NCI-H2196 (cell line): ENCODE results near the gene MARVELD1.
"Not testable (repeated sequence)": the region's sequence is repeated elsewhere in the genome, so short reads cannot be mapped to it uniquely, and the experiment has no call there.

ENCODE experiments used
- DNase-seq: peaks from one replicate; lab custom pipeline; 2025; ENCODE audit not compliant: unreplicated experiment; lab: John Stamatoyannopoulos, UW

The MARVELD1 gene

DNA sequence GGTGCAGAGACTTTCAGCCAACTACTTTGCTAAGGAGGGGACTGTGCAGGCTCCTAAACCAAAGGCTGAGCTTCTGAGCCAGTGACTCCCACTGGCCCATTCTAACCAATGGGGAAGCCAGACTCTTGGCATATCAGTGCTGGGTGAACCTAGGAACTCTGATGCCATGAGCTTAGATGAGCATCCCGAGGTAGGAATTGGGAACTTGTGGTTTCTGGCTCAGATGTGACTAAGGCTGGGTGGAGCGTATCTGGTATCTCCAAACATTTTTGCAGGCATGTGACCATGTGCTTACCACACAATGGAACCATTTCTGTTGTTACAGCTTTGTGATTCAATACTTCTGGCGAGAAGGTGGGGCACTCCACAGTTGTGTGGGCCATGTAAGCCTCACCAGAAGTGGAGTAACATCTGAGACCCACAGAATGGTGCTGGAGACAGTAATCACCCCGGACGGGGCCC is 23.9 kb upstream of the MARVELD1 start:
- no peak for DNase-seq

DNA sequence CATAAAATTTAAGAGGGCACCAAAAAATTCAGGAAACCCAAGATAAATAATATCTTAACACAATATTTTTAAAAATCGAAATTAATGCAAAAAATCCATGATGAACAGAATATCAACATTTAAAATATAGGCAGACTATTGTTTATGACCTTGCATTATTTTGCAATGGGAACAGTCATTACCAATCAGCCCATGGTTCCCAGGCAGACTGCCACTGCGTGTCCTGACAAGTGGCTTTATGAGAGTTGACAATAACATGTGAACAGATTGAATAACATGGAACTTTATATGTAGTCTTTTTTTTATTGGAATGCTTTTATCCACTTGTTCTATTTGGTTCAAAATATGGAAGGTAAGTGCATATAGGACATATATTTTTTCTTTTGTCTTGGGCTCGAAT is 23.4 kb upstream of the MARVELD1 start:
- no peak for DNase-seq

DNA sequence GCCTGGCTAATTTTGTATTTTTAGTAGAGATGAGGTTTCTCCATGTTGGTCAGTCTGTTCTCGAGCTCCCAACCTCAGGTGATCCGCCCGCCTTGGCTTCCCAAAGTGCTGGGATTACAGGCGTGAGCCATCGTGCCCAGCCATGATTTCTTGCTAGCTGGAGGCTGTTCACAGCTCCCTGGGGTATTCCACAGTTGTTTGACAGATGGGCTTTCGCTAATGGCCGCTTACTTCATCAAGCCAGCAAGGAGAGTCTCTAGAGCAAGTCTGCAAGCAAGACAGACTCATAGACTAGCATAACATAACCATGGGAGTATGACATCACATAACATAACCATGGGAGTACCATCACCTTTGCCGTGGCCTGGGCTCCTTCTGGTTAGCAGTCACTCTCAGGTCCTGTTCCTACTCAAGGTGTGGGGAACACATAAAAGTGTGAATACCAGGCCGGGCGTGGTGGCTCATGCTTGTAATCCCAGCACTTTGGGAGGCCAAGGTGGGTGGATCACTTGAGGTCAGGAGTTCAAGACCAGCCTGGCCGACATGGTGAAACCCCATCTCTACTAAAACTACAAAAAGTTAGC is 15.4 kb upstream of the MARVELD1 start:
- DNase-seq: not testable (repeated sequence)

DNA sequence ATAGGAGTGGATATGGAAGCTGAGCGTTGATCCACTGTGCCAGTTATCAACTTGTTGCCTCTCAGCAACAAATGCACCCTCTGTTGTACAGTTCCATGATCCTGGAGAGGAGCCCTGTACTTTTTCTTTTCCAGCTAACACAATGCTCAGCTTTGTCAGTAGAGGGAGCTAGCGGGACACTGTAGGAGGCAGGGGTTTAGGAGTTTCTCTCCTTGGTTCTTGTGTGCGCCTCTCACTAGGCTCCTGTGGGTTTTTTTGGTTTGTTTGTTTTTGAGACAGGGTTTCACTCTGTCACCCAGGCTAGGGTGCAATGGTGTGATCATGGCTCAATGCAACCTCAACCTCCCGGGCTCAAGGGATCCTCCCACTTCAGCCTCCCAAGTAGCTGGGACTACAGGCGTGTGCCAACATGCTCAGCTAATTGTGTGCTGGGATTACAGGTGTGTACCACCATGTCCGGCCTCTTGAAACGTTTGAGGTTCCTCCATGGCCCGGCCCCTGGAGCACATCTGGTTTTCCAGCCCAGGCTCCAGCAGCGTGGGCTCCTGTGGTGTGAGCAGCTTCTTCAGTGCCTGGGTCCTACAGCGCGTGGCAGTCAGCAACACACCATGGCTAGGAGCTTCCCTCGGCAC is 12.0 kb upstream of the MARVELD1 start:
- peak; percentile 82 for DNase-seq

DNA sequence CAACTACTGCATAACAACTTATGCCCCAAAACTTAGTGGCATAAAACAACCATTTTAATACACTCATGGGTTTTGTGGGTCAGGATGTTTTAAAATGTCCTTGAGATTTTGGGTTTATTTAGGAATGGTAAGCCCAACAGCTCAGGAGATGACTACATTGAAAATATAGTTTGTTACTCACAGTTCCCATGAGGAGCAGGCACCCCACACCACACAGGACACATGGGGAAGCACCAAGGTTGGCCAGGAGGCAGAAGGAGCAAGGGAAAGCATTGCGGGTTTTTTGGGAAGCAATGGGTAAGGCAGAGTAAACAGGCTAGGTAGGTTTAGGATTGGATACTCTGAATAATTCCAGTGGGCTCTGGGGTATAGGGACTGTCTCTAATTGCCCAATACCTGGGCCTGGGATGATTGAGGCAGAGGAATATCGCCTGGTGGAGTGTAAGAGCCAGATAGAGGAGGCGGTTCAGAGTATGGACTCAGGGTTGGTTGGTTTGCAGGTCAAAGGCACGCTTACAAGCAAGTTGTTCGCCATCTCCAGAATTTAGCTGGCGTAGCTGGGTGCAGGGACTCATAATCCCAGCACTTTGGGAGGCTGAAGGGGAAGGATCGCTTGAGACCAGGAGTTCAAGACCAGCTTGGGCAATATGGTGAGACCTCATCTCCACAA is 10.0 kb upstream of the MARVELD1 start:
- no peak for DNase-seq

DNA sequence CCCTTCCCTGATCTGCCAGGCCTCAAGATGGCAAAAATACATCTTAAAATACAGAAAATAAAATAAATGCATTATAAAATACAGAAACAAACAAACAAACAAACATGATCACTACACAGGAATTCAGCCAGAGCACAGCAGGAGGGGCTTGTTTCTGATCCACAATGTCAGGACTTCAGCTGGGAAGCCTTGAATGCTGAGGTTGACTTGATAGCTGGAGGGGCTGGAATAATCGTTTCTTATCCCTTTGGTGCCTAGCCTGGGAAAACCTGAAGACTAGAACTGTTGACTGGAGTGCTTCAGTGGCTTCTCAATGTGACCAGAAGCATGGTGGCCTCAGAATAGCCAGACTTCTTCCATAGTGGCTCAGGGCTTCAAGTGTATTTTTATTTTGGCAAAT is 9.2 kb upstream of the MARVELD1 start:
- DNase-seq: no peak

DNA sequence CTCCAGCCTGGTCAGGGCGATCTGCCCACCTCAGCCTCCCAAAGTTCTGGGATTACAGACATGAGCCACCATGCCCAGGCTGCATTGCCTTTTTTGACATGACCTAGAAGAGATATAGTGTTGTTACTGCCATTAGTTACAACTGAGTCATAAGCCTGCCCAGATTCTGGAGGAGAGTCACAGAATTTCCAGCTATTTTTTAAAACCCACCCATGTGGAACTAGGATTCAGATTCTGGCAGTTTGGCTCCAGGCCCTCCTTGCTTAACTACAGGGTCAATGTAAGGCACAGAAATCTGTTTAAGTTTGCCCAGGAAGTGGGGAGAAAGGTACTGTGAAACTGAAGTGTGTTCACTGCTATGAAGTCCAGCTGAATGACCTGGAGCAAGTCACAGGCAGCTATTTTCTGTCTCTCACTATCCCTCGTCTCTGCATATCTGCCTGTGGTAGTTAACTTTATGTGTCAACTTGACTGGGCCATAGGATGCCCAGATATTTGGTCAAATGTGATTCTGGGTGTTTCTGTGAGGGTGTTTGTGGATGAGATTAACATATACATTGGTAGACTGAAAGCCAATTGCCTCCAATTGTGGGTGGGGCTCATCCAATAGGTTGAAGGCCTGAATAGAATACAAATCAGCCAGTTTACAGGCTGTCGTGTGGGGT is 8.4 kb upstream of the MARVELD1 start:
- DNase-seq: no peak

DNA sequence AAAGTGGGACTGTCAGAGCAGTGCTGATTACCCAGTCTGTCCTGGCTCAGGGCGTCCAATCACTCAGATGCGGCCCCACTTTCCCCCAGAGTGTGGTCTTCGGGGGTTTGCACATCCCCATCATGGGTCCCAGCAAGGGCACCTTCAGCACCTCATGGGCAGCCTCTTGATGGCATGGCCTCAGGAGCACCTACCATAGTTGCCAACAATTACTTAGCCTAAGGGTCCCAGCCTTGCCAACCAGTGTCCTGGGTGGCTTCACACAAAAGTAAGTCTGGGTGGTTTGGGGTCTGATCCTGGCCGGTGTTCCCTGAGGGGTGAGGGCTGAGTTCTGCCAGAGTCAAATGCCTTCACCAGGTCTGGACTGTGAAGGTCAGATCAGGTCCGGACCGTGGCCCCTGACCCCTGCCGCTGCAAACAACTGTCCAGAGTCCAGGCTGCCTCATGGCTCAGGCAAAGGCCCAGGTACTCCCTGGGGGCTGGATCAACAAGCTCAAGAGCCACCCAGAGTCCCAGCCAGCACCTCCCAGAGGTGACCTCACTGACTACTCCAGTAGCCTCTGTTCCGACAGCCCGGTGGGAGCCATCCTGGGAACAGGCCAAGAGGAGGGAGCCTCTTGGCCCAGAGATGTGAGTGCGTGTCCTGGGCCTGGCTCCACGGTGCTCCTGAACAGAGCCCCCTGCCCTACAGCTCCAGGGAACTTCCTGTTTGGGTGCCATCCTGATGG is 6.2 kb upstream of the MARVELD1 start:
- no peak for DNase-seq

DNA sequence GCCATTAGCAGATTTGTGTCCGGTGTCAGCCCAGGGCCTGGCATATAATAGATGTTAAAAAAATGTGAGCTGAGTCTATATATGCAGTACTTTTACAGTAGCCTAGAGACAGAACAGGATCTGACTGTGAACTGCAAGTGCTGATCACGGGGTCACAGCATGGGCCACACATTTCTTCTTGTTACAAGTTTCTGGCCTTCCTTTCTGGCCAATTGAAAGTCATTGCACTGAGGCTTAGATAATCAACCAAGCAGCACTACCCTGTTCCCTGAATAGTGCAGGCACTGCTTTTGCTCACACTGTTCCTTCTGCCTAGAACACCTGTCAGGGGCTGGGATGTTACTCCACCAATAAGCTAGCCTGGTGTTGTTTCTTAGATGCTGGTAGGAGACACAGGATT is 5.4 kb upstream of the MARVELD1 start:
- DNase-seq: no peak

DNA sequence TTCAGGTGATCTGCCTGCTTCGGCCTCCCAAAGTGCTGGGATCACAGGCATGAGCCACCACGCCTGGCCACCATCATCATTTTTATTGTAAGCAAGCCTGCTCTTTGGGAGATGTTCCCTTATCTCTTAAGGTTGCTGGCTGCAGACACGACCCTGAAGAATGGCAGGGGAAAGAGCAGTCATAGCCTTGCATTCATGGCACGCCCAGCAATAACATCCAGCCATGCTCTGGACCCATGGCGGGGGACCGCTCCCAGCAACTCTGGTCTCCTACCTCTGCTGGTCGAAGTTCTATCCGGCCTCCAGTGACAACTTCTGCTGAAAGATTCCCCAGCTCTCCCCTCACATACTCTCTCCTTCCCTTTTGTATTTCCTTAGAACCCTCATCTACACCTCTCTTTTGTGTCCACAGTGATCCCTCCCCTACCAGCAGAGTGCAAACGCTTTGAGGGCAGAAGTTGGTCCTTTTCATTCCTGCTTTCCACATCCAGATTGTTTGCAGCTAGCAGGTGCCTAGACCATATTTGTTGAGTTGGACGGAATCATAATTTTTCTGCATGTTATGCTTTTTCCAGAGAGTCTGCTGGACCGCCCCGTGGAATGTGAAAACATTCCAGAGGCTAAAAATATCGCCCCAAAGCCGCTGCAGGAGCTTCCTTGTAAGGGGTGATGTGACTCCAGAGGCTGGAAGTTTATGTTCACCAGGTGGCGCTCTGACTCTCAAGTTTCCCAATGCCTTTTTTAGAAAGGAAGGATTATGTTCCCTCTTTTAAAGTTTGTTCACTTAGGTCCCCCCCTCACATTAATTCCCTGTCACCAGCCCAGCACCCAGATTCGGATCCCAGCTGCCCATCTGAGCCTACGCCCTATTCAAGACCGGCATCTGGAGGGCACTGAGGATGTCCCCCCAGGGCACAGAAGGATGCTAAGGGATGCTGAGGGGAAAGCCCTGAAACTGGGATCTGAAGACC is 4.3 kb upstream of the MARVELD1 start:
- peak; percentile 62 for DNase-seq

DNA sequence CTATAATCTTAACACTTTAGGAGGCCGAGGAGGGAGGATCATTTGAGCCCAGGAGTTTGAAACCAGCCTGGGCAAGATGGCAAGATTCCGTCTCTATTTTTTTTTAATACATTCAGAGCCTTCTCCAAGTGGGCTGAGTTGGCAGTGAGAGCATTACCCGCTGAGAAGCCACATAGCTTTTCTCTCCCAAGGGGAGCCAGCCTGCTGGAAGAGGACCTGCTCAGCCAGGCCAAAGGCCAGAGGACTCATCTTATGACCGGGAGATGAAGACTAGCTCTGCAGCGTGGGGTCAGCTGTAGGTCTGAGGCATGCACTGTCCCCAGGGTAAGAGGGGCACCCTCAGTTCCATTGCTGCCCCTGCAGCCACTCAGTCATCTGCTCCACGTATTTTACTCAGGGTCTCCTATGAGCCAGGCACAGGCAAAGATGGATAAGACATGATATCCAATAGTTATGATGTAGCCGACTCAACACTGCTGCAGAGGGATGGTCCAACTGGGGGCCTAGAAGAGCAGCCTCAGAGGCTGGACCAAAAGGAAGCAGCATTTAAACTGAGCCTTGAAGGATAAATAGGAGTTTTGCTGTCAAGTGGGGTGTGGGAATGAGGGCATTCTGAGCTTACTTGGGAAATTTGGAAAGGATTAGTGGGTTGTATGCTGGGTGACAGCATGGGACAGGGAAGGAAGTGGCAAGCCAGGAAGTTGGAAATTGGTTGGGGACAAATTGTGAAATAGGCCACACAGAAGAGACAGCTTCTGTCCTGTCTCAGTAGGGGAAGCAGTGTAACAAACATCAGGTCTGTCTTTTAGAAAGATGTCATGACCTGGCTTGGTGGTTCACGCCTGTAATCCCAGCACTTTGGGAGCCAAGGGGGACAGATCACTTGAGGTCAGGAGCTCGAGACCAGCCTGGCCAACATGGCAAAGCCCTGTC is 1.6 kb upstream of the MARVELD1 start:
- no peak for DNase-seq

DNA sequence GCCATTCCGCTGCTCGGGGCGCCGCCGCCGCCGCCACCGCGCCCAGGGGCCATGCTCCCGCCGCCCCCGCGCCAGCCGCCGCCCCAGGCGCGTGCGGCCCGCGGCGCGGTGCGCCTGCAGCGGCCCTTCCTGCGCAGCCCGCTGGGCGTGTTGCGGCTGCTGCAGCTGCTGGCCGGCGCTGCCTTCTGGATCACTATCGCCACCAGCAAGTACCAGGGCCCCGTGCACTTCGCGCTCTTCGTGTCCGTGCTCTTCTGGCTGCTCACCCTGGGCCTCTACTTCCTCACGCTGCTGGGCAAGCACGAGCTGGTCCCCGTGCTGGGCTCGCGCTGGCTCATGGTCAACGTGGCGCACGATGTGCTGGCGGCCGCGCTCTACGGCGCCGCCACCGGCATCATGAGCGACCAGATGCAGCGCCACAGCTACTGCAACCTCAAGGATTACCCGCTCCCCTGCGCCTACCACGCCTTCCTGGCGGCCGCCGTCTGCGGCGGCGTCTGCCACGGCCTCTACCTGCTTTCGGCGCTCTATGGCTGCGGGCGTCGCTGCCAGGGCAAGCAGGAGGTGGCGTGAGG is 383 bp downstream of the MARVELD1 start:
- peak; percentile 48 for DNase-seq

DNA sequence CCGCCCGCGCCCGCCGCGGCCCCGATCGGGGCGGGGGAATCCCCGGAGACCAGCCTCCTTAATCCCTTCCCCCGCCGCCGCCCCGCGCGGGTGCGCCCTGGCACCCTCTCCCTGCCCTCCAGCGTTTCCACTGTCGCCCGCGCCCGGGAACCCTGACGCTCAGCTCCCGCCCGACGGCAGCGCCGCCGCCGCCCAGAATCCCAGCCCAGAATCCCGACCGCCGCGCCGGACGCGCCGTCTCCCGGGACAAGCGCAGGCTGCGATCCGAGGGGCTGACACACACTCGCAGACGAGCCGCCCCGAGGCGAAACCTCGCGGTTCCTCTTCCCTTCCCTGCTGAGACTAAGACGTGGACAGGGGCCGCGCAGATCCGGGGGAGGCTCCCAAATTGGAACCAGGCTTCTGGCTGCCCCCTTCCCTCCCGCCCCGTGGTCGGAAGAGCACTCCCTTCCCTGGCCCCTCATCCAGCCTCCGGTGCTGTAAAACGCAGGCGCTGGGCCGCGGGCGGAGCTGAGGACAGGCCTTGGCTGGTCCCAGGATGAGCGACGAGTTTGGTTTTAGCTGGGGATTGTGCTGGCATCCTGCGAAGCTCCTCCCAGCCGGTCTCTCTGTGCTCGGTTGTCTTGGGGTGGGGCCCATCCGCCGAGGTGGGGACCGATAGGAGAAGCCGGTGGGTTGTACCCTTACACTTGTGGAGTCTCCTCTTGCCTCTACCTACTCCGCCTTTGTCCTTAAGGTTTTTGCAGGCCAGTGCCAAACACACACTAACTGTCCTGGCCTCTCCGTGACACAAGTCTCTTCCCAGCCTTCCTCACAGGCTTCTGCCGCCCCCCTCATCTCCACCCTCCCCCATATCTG is 1.1 kb downstream of the MARVELD1 start:
- DNase-seq: no peak

DNA sequence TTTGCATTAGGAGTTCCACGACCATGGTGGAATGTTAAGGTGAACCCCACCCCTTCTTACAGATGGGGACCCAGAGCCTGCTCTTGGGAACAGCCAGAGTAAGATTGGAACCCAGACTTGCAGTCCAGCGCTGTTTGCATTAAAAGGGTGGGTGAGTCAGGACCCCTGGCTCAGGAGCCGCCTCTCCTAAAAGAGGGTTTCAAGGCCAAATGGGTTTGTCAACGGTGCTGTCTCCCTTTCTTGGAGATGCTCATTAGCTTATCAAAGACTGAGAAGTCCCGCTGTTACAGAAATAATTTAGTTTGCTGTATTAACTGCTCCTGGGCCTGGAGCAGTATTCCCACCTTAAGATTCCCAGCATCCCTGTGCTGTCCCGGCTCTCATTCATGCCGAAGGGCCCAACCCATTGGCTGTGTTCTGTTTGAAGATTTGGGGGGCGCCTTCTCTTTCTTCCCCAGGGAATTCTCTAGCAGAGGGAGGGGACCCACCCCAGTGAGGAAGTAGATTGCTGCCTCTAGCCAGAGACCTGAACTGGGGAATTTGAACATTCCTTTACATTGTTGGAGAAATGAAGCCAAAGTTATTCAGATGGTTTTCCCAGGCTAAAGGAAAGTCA is 1.8 kb downstream of the MARVELD1 start:
- no peak for DNase-seq

DNA sequence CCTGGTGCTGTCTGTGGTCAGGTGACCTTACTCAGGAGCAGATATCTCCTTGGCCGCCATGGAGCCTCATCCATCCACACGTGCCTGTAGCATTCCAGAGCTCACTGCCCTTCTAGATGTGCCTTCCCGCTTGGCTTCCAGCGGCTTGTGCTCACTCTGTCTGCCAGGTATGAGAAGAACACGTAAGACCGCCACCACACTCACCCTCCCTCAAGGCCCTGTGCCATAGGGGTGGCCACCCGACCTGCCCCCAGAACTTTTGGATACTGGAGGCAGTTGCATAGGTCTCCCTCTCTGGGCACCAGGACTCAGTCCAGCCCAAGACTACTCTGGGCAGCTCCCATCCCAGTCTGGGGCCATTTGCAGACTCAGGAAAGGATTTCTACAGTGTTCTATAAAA is 4.1 kb downstream of the MARVELD1 start:
- no peak for DNase-seq

DNA sequence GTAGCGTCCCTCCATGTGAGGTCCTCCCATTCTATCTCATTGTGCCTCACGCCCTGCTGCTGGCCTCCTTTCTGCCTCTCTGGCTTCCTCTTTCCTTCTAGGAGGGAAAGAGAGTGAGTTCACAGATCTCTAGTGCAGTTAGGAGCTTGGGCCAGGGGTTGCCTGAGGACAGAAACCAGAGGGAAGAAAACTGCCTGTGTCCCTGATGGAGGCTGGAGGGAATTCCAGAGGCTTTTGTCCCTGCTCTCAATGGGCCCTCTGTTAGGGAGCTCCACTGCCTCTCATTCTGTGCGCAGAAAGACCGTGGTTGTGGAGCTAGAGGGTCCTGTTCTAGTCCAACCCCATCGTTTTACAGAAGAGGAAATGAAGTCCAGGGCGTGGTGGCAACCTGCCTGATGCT is 4.6 kb downstream of the MARVELD1 start:
- no peak for DNase-seq

DNA sequence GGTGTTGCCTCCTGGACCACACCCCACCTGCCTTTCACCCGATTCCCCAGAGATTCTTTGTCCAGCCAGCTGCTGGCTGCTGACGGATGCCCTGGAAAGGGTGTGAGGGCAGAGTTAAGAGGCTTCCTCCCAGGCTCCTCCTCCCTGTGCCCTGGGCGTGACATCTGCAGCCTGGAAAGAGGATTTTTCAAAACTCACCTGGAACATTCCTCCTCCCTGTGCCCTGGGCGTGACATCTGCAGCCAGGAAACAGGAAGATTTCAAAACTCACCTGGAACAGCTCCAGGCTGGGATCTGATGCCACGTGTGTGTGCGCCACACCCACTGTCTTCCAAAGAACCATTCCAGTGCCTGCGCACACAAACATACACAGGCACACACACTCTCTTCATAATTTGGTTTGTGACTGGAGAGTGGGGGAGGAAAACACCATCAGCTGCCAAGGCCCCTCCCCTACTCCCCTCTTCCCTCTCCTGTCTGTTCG is 5.2 kb downstream of the MARVELD1 start:
- DNase-seq: peak; percentile 88
